ENCODE measurements around the gene GLB1L.
"Not testable (repeated sequence)": the region's sequence is repeated elsewhere in the genome, so short reads cannot be mapped to it uniquely, and the experiment has no call there.

The GLB1L gene

GRCh38 chr2:219287580-219288265 is 42.5 kb upstream of the GLB1L start:
- Histone ChIP-seq H3K9me3 (replicated peaks; ENCODE audit: low read length) (no peaks in the 10 kb centered on the region), H3K36me3 (ENCODE audit: insufficient read depth, low read length) (peaks cover 16% of the 10 kb centered on the region), H3K4me1 (ENCODE audit: control insufficient read depth, insufficient read depth, low read length) (peaks cover 34% of the 10 kb centered on the region), H3K9ac (ENCODE audit: low read depth, low read length) (no peak overlapping the region), H3K27me3 (ENCODE audit: control insufficient read depth, insufficient read depth, low read length) (no peaks in the 10 kb centered on the region), H3K4me3 (ENCODE audit: low read length) (no peak overlapping the region), H3K4me2 (ENCODE audit: low read length) (no peak overlapping the region)

DNA sequence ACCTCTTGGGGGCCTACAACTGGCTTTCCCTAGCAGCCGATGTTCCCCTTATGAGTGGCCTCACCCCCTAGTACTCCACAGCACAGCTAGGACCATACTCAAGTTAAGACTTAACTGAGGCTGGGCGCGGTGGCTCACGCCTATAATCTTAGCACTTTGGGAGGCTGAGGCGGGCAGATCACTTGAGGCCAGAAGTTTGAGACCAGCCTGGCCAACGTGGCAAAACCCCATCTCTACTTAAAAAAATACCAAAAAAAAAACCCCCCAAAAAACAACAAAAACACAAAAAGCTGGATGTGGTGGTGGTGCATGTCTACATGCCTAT is 41.8 kb upstream of the GLB1L start:
- peaks cover 21% of the 10 kb centered on the region for H3K36me3 ChIP-seq (ENCODE audit: insufficient read depth, low read length)
- H3K4me2 ChIP-seq (ENCODE audit: low read length); H3K4me3 ChIP-seq (ENCODE audit: low read length); H3K9ac ChIP-seq (ENCODE audit: low read depth, low read length); H3K27me3 ChIP-seq (ENCODE audit: control insufficient read depth, insufficient read depth, low read length); H3K9me3 ChIP-seq (replicated peaks; ENCODE audit: low read length): not testable (repeated sequence)
- H3K4me1 ChIP-seq (ENCODE audit: control insufficient read depth, insufficient read depth, low read length): peaks cover 34% of the 10 kb centered on the region

DNA sequence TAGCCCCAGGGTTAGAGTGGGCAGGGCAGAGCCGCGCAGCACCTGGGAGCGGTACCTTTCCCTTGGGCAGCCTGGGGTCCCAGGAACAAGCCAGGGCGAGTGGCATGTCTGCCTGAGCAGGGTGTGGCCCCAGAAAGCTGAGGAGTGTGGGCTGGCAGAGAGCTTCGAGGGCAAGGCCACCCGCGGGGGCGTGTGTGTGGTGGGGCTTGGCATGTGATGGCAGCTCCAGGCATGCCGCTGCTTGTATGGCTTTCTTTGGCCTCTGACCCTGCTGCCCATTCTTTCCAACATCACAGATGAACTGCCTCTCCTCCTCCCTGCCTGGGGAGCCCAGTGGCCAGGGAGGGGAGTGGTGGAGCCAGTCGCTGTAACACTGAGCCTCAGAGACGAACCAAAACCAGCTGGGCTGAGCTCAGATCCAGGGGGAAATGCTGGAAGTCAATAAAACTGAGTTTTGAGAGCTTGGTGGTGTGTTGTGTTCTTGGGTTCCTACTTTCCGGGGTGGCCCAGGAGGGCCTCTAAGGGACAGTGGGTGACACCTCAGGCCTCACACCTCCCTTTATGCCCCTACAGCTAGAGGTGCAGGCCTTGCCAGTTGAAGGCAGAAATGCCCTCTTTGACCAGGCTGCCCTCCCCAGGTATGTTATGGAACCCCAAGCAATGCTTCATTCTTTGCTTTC is 41.3 kb upstream of the GLB1L start:
- Histone ChIP-seq H3K36me3 (ENCODE audit: insufficient read depth, low read length) (peaks cover 21% of the 10 kb centered on the region), H3K9ac (ENCODE audit: low read depth, low read length) (peak overlapping the region; percentile 34), H3K4me3 (ENCODE audit: low read length) (no peak overlapping the region), H3K4me2 (ENCODE audit: low read length) (peak overlapping the region; percentile 70), H3K9me3 (replicated peaks; ENCODE audit: low read length) (no peaks in the 10 kb centered on the region), H3K27me3 (ENCODE audit: control insufficient read depth, insufficient read depth, low read length) (no peaks in the 10 kb centered on the region), H3K4me1 (ENCODE audit: control insufficient read depth, insufficient read depth, low read length) (peaks cover 34% of the 10 kb centered on the region)

GRCh38 chr2:219285894-219286425 is 40.7 kb upstream of the GLB1L start:
- H3K4me1 ChIP-seq (ENCODE audit: control insufficient read depth, insufficient read depth, low read length): peaks cover 34% of the 10 kb centered on the region
- H3K4me2 ChIP-seq (ENCODE audit: low read length): peak overlapping the region; percentile 70
- no peaks in the 10 kb centered on the region for H3K27me3 ChIP-seq (ENCODE audit: control insufficient read depth, insufficient read depth, low read length)
- no peaks in the 10 kb centered on the region for H3K9me3 ChIP-seq (replicated peaks; ENCODE audit: low read length)
- H3K4me3 ChIP-seq (ENCODE audit: low read length): no peak overlapping the region
- peak overlapping the region; percentile 34 for H3K9ac ChIP-seq (ENCODE audit: low read depth, low read length)
- H3K36me3 ChIP-seq (ENCODE audit: insufficient read depth, low read length): peaks cover 26% of the 10 kb centered on the region

- peaks cover 31% of the 10 kb centered on the region for H3K36me3 ChIP-seq (ENCODE audit: insufficient read depth, low read length)
These were observed 40.1 kb upstream of the GLB1L start for GRCh38 chr2:219285373-219285735.

GRCh38 chr2:219284501-219285372 is 39.5 kb upstream of the GLB1L start:
- H3K9ac ChIP-seq (ENCODE audit: low read depth, low read length): no peak overlapping the region
- H3K9me3 ChIP-seq (replicated peaks; ENCODE audit: low read length): no peaks in the 10 kb centered on the region
- H3K4me1 ChIP-seq (ENCODE audit: control insufficient read depth, insufficient read depth, low read length): peaks cover 35% of the 10 kb centered on the region
- no peak overlapping the region for H3K4me3 ChIP-seq (ENCODE audit: low read length)
- H3K36me3 ChIP-seq (ENCODE audit: insufficient read depth, low read length): peaks cover 31% of the 10 kb centered on the region
- no peak overlapping the region for H3K4me2 ChIP-seq (ENCODE audit: low read length)
- H3K27me3 ChIP-seq (ENCODE audit: control insufficient read depth, insufficient read depth, low read length): no peaks in the 10 kb centered on the region

More at GRCh38 chr2:219285373-219285735, 40.1 kb upstream of the GLB1L start:
- Histone ChIP-seq H3K4me1 (ENCODE audit: control insufficient read depth, insufficient read depth, low read length) (peaks cover 34% of the 10 kb centered on the region), H3K4me2 (ENCODE audit: low read length) (no peak overlapping the region), H3K9ac (ENCODE audit: low read depth, low read length) (no peak overlapping the region), H3K9me3 (replicated peaks; ENCODE audit: low read length) (no peaks in the 10 kb centered on the region), H3K27me3 (ENCODE audit: control insufficient read depth, insufficient read depth, low read length) (no peaks in the 10 kb centered on the region), H3K4me3 (ENCODE audit: low read length) (no peak overlapping the region)

DNA sequence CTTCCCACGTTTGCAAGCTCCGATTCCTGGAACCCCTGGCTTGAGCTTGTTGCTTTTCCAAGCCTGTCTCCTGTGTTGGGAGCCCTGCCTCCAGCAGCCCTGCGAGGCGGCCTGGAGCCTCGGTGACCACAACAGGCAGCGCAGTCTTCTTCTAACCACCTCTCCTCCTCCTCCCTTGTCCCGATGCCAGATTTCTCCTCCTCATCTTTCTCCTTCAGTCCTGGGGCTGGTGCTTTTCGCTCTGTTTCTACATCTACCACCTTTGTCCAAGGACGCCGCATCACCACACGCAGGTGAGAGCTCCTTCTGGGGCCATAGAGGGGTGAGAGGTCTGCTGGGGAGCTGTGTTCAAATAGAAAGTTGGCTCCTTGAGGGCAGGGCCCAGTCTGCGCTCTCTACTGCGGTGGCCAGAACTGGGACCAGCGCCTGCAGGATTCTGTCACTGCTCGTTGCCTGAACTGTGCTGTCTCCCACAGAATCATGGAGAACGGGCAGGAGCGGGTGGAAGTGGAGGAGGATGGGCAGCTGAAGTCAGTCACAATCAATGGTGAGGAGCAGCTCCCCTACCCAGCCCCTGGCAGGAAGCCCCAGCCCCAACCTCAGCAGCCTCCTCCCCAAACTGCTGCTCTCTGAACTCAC is 37.8 kb upstream of the GLB1L start:
- no peaks in the 10 kb centered on the region for H3K9me3 ChIP-seq (replicated peaks; ENCODE audit: low read length)
- no peak overlapping the region for H3K4me3 ChIP-seq (ENCODE audit: low read length)
- H3K9ac ChIP-seq (ENCODE audit: low read depth, low read length): no peak overlapping the region
- H3K27me3 ChIP-seq (ENCODE audit: control insufficient read depth, insufficient read depth, low read length): no peaks in the 10 kb centered on the region
- H3K4me1 ChIP-seq (ENCODE audit: control insufficient read depth, insufficient read depth, low read length): peaks cover 37% of the 10 kb centered on the region
- H3K36me3 ChIP-seq (ENCODE audit: insufficient read depth, low read length): peaks cover 31% of the 10 kb centered on the region
- H3K4me2 ChIP-seq (ENCODE audit: low read length): no peak overlapping the region

GRCh38 chr2:219282375-219282774 is 37.1 kb upstream of the GLB1L start:
- Histone ChIP-seq H3K9ac (ENCODE audit: low read depth, low read length) (no peak overlapping the region), H3K9me3 (replicated peaks; ENCODE audit: low read length) (no peaks in the 10 kb centered on the region), H3K36me3 (ENCODE audit: insufficient read depth, low read length) (peaks cover 31% of the 10 kb centered on the region), H3K4me2 (ENCODE audit: low read length) (no peak overlapping the region), H3K4me3 (ENCODE audit: low read length) (no peak overlapping the region), H3K27me3 (ENCODE audit: control insufficient read depth, insufficient read depth, low read length) (no peaks in the 10 kb centered on the region), H3K4me1 (ENCODE audit: control insufficient read depth, insufficient read depth, low read length) (peaks cover 41% of the 10 kb centered on the region)

DNA sequence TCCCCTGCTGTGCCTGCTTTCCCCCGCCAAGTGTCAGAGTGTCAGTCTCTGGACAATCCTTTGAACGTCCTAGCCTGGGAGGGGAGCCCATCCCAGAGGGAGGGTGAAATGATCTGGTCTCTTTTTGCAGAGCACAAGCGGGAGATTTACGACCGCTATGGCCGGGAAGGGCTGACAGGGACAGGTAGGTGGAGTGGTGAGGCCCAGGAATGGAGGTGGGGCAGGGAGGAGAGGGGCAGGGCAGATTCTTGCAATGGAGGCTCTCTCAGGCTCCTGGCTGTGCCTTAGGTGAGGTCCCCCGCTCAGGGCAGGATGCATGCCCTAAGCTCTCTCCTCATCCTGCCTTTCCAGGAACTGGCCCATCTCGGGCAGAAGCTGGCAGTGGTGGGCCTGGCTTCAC is 36.3 kb upstream of the GLB1L start:
- H3K4me2 ChIP-seq (ENCODE audit: low read length): no peak overlapping the region
- no peak overlapping the region for H3K4me3 ChIP-seq (ENCODE audit: low read length)
- no peaks in the 10 kb centered on the region for H3K9me3 ChIP-seq (replicated peaks; ENCODE audit: low read length)
- peaks cover 35% of the 10 kb centered on the region for H3K4me1 ChIP-seq (ENCODE audit: control insufficient read depth, insufficient read depth, low read length)
- no peak overlapping the region for H3K9ac ChIP-seq (ENCODE audit: low read depth, low read length)
- H3K27me3 ChIP-seq (ENCODE audit: control insufficient read depth, insufficient read depth, low read length): no peaks in the 10 kb centered on the region
- peaks cover 31% of the 10 kb centered on the region for H3K36me3 ChIP-seq (ENCODE audit: insufficient read depth, low read length)

DNA sequence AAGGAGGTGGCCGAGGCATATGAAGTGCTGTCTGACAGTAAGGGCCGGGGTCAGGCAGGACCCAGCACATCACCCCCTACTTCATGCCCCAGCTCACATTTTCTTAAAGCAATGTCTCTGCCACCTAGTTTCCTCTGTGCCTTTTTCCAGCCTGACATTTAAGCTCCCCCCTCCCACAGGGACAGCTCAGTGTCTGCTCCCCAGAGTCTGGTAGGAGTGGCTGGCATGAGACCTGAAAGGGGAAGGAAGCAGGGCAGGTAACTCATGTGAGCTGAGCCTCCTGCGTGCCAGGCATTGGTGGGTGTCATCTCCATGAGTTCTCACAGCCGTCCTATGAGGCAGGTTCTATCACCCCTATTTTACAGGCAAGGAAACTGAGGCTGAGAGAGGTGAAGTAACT is 35.4 kb upstream of the GLB1L start:
- H3K4me3 ChIP-seq (ENCODE audit: low read length): peak overlapping the region; percentile 73
- no peaks in the 10 kb centered on the region for H3K27me3 ChIP-seq (ENCODE audit: control insufficient read depth, insufficient read depth, low read length)
- H3K36me3 ChIP-seq (ENCODE audit: insufficient read depth, low read length): peaks cover 31% of the 10 kb centered on the region
- H3K4me1 ChIP-seq (ENCODE audit: control insufficient read depth, insufficient read depth, low read length): peaks cover 27% of the 10 kb centered on the region
- peak overlapping the region; percentile 95 for H3K4me2 ChIP-seq (ENCODE audit: low read length)
- H3K9ac ChIP-seq (ENCODE audit: low read depth, low read length): peak overlapping the region; percentile 90
- H3K9me3 ChIP-seq (replicated peaks; ENCODE audit: low read length): no peaks in the 10 kb centered on the region

DNA sequence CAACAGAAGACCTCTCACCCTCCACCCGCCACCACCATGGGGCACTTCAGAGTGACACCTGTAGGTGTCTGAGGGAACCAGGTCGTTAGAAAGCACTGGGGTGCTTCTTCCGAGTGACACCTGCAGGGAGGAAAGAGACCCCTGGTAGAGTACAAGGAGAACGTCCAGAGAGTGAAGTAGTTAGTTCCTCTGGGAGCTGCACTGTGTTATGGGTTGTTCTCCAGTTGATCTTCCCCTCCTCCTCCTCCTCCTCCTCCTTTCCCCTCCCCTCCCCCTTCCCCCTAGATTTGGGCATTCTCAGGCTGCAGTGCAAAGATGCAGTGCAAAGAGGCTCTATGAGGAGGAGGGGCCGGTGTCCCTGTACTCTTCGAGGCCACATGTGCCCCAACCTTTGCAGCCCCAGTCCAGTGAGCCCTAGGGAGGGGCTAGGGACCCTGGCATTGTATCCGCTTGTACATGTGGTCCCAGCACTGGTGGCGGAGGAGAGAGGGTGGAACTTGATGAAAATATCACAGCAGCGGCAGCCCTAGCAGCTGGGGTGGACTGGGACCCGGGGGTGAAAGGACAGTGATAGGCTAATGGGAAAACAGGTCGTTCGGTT is 34.8 kb upstream of the GLB1L start:
- Histone ChIP-seq H3K9me3 (replicated peaks; ENCODE audit: low read length) (no peaks in the 10 kb centered on the region), H3K27me3 (ENCODE audit: control insufficient read depth, insufficient read depth, low read length) (no peaks in the 10 kb centered on the region), H3K4me2 (ENCODE audit: low read length) (peak overlapping the region; percentile 95), H3K36me3 (ENCODE audit: insufficient read depth, low read length) (peaks cover 31% of the 10 kb centered on the region), H3K9ac (ENCODE audit: low read depth, low read length) (peak overlapping the region; percentile 90), H3K4me3 (ENCODE audit: low read length) (peak overlapping the region; percentile 73), H3K4me1 (ENCODE audit: control insufficient read depth, insufficient read depth, low read length) (peaks cover 21% of the 10 kb centered on the region)
